GM21423 (cell line): ENCODE measurements around the gene P3H2.
"Not testable (repeated sequence)": the region's sequence is repeated elsewhere in the genome, so short reads cannot be mapped to it uniquely, and the experiment has no call there.

ENCODE experiments used
- ATAC-seq: cut with Tn5 transposase; IDR thresholded peaks from one replicate; pipeline ENCODE4 v1.9.1; 2021; ENCODE audit warnings: mild to moderate bottlenecking, moderate library complexity; ENCODE audit not compliant: unreplicated experiment

The P3H2 gene

GRCh38 chr3:190088890-190089289 is 31.8 kb downstream of the P3H2 start:
- no peak for ATAC-seq

DNA sequence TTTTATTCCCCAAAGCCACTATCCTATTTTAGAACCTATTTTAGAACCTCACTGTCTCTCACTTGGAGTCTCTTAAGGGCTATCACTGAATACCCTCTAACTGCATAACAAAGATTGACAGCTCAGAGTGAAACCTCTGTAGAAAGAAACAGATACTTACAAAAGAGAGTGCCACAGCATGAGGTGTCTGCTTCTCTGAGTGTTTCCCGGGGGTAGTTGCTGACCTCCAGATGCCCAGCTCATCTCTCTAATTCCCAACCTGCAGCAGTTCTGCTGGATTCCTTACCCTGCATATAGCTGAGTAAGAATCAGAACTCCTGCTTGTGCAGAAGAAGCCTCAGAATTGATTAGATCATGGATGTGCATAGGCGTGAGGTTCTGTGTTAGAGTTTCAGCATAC is 34.5 kb downstream of the P3H2 start:
- no peak for ATAC-seq

DNA sequence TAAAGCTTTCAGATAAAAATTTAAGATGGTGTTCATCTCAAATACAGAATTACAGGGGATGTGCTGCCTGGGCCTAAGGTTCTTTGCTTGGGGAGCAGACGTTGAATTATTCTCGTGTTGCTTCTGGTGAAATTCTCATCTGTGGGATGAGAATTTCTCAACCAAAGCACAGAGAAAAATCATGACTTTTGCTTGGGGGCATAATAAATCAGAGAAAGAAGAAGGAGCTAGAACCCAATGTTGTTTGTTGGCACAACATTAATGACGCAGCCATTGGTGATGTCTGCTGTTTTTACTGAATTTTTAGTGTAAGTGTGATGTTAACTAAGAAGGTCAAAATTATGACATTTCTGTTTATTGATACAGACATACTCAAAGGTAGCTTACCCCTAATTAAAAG is 35.7 kb downstream of the P3H2 start:
- no peak for ATAC-seq

- no peak for ATAC-seq
These were observed 37.1 kb downstream of the P3H2 start for GRCh38 chr3:190083635-190084034.

DNA sequence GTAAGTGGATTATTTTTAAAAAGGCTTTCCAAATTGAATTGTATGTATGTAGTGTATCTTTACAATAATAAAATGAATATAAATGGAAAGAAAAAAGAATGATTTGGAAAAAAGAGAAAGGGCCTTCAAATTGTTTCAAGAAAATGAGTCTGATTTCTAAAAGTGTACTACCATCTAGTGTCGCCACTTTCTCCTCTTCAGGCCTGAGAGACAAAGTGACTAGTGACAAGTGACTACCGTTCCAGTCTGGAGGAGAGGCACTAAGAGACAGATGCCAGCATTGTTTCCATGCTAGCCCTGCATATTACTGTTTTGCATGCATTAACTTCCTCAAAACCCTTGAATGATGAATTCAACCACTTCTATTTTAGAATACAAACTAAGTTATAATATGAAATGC is 39.3 kb downstream of the P3H2 start:
- no peak for ATAC-seq

DNA sequence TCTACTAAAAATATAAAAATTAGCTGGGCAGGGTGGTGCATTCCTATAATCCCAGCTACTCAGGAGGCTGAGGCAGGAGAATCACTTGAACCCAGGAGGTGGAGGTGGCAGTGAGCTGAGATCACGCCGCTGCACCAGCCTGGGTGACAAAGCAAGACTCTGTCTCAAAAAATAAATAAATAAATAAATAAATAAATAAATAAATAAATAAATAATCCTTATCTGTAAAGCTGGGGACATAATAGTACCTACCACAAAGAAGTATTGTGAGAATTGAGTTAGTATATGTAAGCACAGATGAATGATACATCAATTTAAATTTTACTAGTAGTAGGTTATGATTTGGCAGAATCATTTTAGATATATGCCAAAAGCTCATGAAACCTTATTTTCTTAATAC is 41.5 kb downstream of the P3H2 start:
- ATAC-seq: not testable (repeated sequence)

DNA sequence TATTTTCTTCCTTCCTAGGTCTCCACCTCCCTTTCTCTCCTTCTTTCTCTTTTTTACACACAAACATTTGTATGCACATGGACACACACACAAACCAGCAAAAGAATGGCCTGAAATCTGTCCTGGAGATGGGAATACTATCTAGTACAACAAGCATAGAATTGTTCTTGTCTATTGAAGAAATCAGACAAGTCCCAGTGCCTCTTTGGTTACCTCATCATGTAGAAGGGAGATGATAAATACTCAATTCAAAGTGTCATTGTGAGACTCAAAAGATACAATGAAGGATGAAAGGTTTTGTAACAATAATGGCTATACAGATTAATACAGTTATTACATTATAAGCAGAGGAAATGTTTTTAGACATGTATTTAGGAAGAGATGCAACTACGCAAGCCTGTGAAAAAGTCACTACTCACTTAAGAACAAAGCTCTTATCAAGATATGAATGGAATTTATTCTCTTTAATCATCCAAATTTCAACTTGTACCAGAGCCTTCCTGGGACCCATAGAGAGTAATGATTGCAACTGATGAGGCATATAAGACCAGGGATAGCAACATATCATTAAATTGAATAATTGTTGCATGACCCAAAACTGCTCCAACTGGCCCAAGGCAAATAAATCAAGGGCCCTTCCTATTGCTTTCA is 43.2 kb downstream of the P3H2 start:
- no peak for ATAC-seq

GRCh38 chr3:190076601-190077394 is 43.9 kb downstream of the P3H2 start:
- no peak for ATAC-seq

DNA sequence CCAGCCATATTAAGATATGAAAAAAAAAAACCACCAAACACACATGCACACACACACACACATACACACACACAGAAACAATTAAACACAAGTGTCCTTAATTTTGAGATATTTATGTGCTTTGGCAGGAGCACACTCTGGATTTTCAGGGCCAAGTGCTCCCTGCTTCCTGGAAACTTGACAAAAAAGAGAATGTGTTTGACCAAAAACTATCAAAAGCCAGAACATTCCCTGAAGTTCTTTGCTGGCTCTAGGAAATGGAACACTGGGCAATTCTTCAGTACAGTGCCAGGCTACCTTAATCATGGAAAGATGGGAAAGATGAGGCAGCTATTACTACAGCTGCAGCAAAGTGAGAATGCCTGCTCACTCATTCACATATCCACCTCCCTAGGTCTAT is 44.6 kb downstream of the P3H2 start:
- no peak for ATAC-seq

DNA sequence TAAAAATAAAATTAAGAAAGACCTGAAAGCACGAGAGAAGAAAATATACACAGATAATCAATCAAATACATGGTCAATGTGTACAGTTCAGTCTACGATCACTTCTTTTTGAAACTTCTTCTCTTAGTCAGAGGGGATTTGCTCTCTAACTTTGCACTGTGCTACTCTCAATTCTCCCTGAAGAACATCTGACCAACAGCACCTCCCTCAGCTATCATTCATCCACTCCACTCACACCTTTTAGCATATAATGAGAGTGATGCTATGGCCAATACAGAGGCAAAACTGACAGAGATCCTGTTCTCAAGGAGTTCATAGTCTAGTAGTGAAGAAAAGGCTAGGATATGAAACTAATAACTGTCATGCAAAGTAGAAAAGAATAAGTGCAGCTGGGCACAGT is 45.9 kb downstream of the P3H2 start:
- ATAC-seq: no peak

GRCh38 chr3:190073264-190074008 is 47.3 kb downstream of the P3H2 start:
- peak; percentile 86 for ATAC-seq

- ATAC-seq: no peak
These were observed 47.8 kb downstream of the P3H2 start for GRCh38 chr3:190072856-190073255.

DNA sequence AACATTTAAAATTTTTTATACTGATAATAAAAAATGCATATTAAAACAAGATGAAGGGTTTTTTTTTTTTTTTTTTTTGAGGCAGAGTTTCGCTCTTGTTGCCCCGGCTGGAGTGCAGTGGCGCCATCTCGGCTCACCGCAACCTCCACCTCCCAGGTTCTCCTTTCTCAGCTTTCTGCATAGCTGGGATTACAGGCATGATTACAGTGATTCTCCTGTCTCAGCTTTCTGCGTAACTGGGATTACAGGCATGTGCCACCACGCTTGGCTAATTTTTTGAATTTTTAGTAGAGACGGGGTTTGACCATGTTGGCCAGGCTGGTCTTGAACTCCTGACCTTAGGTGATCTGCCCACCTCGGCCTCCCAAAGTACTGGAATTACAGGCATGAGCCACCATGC is 48.8 kb downstream of the P3H2 start:
- not testable (repeated sequence) for ATAC-seq

- ATAC-seq: no peak
These were observed 49.9 kb downstream of the P3H2 start for GRCh38 chr3:190070622-190071347.

DNA sequence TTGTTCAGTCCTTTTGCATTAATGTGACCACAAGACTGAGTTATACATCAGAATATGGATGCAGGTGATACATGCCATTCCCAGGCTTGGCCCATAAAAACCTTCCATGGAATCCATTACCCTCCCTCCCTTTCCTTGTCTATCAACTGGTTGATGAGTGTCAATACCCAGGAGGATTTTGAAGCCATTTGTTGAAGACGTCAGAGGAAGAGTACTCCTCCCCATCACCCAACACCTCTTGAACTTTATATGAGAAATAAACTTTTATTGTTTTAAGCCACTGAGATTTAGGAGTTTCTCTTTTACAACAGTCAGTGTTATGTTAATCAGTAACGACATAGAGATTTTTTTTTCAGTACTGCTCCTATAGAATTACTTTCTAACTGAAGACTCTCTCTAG is 55.5 kb downstream of the P3H2 start:
- ATAC-seq: no peak

DNA sequence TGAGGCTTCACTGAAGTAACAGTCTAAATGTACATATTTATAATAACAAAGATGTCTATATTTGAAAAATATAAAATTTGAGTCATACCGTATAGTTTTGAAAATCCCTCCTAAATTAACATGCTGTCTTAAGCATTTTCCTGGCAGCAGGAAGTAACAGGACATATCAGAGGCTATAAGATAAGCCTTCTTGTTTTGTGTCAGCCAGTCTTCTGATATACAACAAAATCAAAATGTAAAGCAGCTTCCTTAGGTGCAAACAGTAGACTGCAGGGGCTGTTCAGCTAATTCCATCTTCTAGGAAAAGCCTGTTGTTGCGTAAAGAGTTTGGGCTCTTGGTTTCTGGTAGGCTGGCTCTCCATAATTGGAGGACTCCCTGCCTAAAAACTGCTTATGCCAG is 56.0 kb downstream of the P3H2 start:
- ATAC-seq: no peak

DNA sequence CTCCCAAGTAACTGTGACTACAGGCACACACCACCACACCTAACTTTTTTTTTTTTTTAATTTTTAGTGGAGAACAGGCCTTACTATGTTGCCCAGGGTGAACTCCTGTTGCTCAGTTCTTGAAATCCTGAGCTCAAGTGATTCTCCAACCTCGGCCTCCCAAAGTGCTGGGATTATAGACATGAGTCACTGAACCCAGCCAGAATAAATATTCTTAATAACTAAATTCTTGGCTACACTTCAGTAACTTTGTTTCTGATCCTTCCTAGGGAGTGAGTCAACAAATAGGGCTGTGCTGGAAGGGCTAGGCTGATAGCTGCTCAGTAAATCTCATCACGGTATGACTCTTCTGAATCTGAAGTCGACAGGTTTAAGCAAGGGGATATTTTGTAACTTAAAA is 56.6 kb downstream of the P3H2 start:
- no peak for ATAC-seq

- ATAC-seq: no peak
These were observed 57.2 kb downstream of the P3H2 start for GRCh38 chr3:190063490-190063889.

DNA sequence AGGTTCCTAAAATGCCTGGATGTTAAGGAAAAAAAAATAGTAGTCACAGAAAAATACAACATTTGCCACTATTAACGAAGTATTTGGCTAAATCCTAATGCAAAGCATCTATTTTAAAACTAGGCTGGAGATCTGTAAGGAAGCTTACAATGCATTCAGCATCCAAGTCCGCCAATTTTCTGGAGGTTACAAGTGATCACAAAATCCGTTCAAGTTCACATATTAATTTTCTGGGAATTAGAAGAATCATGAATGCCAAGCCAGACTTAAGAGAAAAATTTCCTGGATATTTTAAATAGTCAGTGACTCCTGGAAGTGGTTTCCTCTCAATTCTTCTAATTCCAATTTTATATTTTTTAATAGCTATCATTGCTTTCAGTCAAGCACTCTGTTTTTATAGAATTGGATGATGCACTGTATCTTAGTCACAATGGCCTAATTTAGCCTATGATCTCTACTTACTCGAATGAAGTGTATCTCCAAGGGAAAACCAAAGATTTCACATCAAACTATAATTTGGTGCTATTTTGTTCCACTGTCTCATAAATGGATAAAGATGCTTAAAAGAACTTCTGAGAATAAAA is 60.4 kb downstream of the P3H2 start:
- no peak for ATAC-seq

GRCh38 chr3:190059242-190059590 is 61.5 kb downstream of the P3H2 start:
- ATAC-seq: no peak
